ENCODE results near the gene NKX6-2.

The NKX6-2 gene

DNA sequence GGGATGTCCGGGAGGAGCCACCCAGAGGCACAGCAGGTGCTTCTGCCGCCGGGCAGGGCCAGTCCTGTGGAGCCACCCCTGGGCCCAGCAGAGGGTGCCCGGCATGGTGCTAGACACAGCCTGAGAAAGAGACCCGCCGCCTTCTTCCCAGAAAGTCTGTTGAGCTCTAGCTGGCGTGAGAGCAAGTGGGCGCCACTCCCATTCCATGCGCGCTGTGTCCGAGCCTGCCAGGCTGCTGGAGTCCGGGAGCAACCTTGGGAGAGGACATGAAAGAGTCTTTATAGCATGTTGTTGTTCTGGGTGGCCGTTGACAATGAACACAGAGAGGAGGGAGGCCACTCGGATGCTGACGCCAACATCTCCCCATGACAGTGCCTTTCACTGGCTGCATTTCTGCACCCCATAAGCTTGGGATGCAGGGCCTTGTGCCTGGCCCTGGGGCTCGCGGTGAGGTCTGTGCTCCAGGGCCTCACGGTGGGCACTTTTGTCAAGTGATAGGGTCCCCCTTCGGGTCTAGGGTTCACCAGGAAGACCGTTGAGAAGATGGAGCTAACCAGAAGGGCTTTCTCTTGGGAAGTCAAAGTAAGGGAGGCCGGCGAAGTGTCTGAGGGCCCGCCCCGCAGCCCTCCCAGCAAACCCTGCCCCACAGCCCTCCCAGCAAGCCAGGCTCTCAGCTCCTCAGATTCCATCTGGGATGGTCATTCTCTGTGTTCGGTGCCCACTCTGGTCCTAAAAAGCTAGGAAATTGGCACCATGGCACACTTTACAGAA is 47.3 kb downstream of the NKX6-2 start:
- Histone ChIP-seq H2BK120ac (ENCODE audit: low read depth, low read length) (no peak overlapping the region), H4K91ac (ENCODE audit: low read depth, low read length, poor library complexity) (no peak overlapping the region), H2AK5ac (ENCODE audit: low read depth, low read length) (no peak overlapping the region), H3K4me1 (ENCODE audit: control insufficient read depth in 2 of 2, insufficient read depth in 1 of 2, low read depth in 1 of 2, low read length in 2 of 2) (peaks cover 12 to 38% of the 10 kb centered on the region in 2 donors), H3K18ac (ENCODE audit: low read length) (peak overlapping the region; percentile 75), H3K79me1 (ENCODE audit: low read depth, low read length) (no peaks in the 10 kb centered on the region), H3K23ac (ENCODE audit: low read depth, low read length, poor library complexity) (peak overlapping the region; percentile 32), H3K4me3 (ENCODE audit: low read length in 2 of 2) (no peak overlapping the region), H4K8ac (ENCODE audit: low read depth, low read length) (no peak overlapping the region), H3K4ac (ENCODE audit: low read length) (peak overlapping the region; percentile 67), H3K36me3 (replicated peaks in 1 of 2; ENCODE audit: control insufficient read depth in 2 of 2, insufficient read depth in 2 of 2, low read length in 2 of 2) (peaks cover 0 to 3% of the 10 kb centered on the region in 2 donors), H3K14ac (ENCODE audit: low read length) (peak overlapping the region; percentile 43), H2BK5ac (ENCODE audit: low read length) (peak overlapping the region; percentile 13), H2AFZ (ENCODE audit: low read length) (no peak overlapping the region), H3K27ac (replicated peaks; ENCODE audit: low read length) (no peak overlapping the region), H2BK12ac (ENCODE audit: low read length) (peak overlapping the region; percentile 85), H3K9me3 (replicated peaks in 1 of 2; ENCODE audit: control insufficient read depth in 2 of 2, insufficient read depth in 1 of 2, low read depth in 1 of 2, low read length in 2 of 2) (peaks cover 2 to 16% of the 10 kb centered on the region in 2 donors), H3K27me3 (ENCODE audit: control insufficient read depth in 3 of 3, insufficient read depth in 3 of 3, low read depth in 1 of 3, low read length in 3 of 3) (peaks cover 0 to 28% (median 0%) of the 10 kb centered on the region in 3 experiments), H2BK15ac (ENCODE audit: low read length) (no peak overlapping the region), H3K4me2 (ENCODE audit: insufficient read depth, low read length, poor library complexity, severe bottlenecking) (no peak overlapping the region), H3K9ac (ENCODE audit: low read depth, low read length, poor library complexity) (no peak overlapping the region)
- DNase-seq (ENCODE audit: low spot score) = no peak
- WGBS, 2 donors (ENCODE audit: extremely low coverage in 2 of 2, insufficient read length in 2 of 2, insufficient replicate concordance in 1 of 2) = no CpG with 5 or more reads among the region's 25 CpGs

DNA sequence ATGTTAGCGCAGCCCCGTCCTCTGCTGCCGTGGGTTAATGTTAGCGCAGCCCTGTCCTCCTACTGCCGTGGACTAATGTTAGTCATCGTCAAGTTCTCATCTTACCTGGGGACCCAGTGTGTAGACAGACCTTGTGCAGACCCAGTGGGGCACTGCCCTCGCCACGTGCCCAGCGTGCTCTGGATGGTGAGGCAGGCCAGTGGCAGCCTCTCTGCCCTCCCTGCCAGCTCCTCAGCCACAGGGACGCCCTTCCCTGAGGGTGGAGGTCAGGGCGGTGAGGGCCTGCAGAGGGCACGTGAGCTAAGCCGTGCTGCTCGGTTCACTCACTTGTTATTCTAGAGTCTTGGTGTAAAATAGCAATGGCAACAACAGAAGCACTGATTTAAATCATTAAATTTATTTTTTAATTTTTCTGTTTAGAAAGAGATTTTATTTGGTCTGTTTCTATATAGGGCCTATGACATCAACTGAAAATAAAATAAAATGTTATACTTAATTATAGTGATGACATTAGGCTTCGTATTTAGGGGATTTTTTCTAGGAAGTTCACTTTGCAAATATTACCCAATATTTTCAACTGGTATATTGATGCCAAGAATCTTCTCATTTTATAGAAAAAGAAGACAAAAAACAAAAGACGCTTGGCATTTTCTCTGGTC is 48.4 kb downstream of the NKX6-2 start:
- Histone ChIP-seq H3K4me2 (ENCODE audit: insufficient read depth, low read length, poor library complexity, severe bottlenecking) (no peak overlapping the region), H2BK5ac (ENCODE audit: low read length) (no peak overlapping the region), H2AFZ (ENCODE audit: low read length) (no peak overlapping the region), H3K36me3 (replicated peaks in 1 of 2; ENCODE audit: control insufficient read depth in 2 of 2, insufficient read depth in 2 of 2, low read length in 2 of 2) (peaks cover 0 to 3% of the 10 kb centered on the region in 2 donors), H3K9me3 (replicated peaks in 1 of 2; ENCODE audit: control insufficient read depth in 2 of 2, insufficient read depth in 1 of 2, low read depth in 1 of 2, low read length in 2 of 2) (peaks cover 2 to 16% of the 10 kb centered on the region in 2 donors), H2BK15ac (ENCODE audit: low read length) (no peak overlapping the region), H2BK12ac (ENCODE audit: low read length) (no peak overlapping the region), H3K23ac (ENCODE audit: low read depth, low read length, poor library complexity) (peak overlapping the region; percentile 16), H2AK5ac (ENCODE audit: low read depth, low read length) (no peak overlapping the region), H3K18ac (ENCODE audit: low read length) (no peak overlapping the region), H3K27ac (replicated peaks; ENCODE audit: low read length) (no peak overlapping the region), H3K4ac (ENCODE audit: low read length) (no peak overlapping the region), H4K8ac (ENCODE audit: low read depth, low read length) (no peak overlapping the region), H3K9ac (ENCODE audit: low read depth, low read length, poor library complexity) (no peak overlapping the region), H2BK120ac (ENCODE audit: low read depth, low read length) (no peak overlapping the region), H3K4me3 (ENCODE audit: low read length in 2 of 2) (no peak overlapping the region), H3K14ac (ENCODE audit: low read length) (peak overlapping the region; percentile 90), H3K4me1 (ENCODE audit: control insufficient read depth in 2 of 2, insufficient read depth in 1 of 2, low read depth in 1 of 2, low read length in 2 of 2) (peaks cover 3 to 30% of the 10 kb centered on the region in 2 donors), H3K27me3 (ENCODE audit: control insufficient read depth in 3 of 3, insufficient read depth in 3 of 3, low read depth in 1 of 3, low read length in 3 of 3) (peaks cover 0 to 25% (median 0%) of the 10 kb centered on the region in 3 experiments), H4K91ac (ENCODE audit: low read depth, low read length, poor library complexity) (no peak overlapping the region), H3K79me1 (ENCODE audit: low read depth, low read length) (no peaks in the 10 kb centered on the region)
- WGBS, 2 donors (ENCODE audit: extremely low coverage in 2 of 2, insufficient read length in 2 of 2, insufficient replicate concordance in 1 of 2) = no CpG with 5 or more reads among the region's 16 CpGs
- DNase-seq (ENCODE audit: low spot score) = no peak

DNA sequence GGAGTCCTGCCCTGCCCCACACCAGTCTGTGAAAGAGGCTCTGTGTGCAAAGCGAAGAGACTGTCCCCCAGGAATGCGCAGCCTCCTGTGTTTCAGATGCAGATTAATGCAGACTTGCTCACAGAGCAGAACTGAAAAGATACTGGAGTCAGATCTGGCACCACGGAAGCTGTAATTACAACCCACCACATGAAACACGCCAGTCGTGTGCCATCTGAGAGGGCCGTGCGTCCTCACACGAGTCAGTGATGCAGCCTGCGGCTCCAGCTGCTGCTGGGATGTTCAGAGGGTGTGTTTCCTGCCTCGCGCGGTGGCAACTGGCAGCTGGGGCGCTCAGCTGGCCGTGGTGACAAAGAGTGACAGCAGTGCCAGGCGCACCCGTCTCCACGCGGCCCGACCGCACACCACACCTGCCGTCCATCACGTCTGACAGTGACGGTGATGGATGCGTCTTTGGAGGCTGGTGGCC is 50.0 kb downstream of the NKX6-2 start:
- no peak for DNase-seq (ENCODE audit: low spot score)
- Histone ChIP-seq H3K79me1 (ENCODE audit: low read depth, low read length) (no peaks in the 10 kb centered on the region), H3K9ac (ENCODE audit: low read depth, low read length, poor library complexity) (peak overlapping the region; percentile 12), H3K27ac (replicated peaks; ENCODE audit: low read length) (no peak overlapping the region), H2BK12ac (ENCODE audit: low read length) (no peak overlapping the region), H2BK15ac (ENCODE audit: low read length) (no peak overlapping the region), H3K18ac (ENCODE audit: low read length) (no peak overlapping the region), H3K27me3 (ENCODE audit: control insufficient read depth in 3 of 3, insufficient read depth in 3 of 3, low read depth in 1 of 3, low read length in 3 of 3) (peaks cover 0 to 11% (median 0%) of the 10 kb centered on the region in 3 experiments), H3K14ac (ENCODE audit: low read length) (peak overlapping the region; percentile 97), H2AK5ac (ENCODE audit: low read depth, low read length) (peak overlapping the region; percentile 57), H2AFZ (ENCODE audit: low read length) (no peak overlapping the region), H2BK120ac (ENCODE audit: low read depth, low read length) (no peak overlapping the region), H3K4me1 (ENCODE audit: control insufficient read depth in 2 of 2, insufficient read depth in 1 of 2, low read depth in 1 of 2, low read length in 2 of 2) (peaks cover 0 to 20% of the 10 kb centered on the region in 2 donors), H3K4me2 (ENCODE audit: insufficient read depth, low read length, poor library complexity, severe bottlenecking) (no peak overlapping the region), H2BK5ac (ENCODE audit: low read length) (no peak overlapping the region), H3K9me3 (replicated peaks in 1 of 2; ENCODE audit: control insufficient read depth in 2 of 2, insufficient read depth in 1 of 2, low read depth in 1 of 2, low read length in 2 of 2) (peaks cover 0 to 14% of the 10 kb centered on the region in 2 donors), H3K4ac (ENCODE audit: low read length) (peak overlapping the region; percentile 48), H4K8ac (ENCODE audit: low read depth, low read length) (no peak overlapping the region), H3K4me3 (ENCODE audit: low read length in 2 of 2) (no peak overlapping the region), H3K36me3 (replicated peaks in 1 of 2; ENCODE audit: control insufficient read depth in 2 of 2, insufficient read depth in 2 of 2, low read length in 2 of 2) (no peaks in the 10 kb centered on the region), H3K23ac (ENCODE audit: low read depth, low read length, poor library complexity) (no peak overlapping the region), H4K91ac (ENCODE audit: low read depth, low read length, poor library complexity) (no peak overlapping the region)
- WGBS, 2 donors (ENCODE audit: extremely low coverage in 2 of 2, insufficient read length in 2 of 2, insufficient replicate concordance in 1 of 2) = no CpG with 5 or more reads among the region's 24 CpGs

DNA sequence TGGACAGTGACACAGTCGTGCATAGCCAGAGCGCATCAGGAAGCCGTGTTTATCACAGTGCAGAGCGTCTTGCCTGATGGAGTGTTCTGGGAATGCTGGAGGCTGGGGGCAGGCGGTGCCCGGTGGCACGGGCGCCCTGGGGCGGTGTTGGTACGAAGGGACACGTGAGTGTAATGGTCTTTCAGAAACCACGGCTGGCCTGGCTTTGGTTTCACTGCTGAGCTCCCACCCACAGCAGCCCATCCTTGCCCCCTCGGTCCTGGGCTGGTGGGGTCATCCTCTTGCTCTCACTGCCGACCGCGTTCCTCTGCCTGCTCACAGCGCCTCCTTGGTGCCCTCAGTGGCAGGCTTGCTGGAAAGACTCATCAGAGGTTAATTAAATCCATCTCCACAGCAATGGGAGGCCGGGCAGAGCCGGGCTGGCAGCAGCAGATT is 50.6 kb downstream of the NKX6-2 start:
- Histone ChIP-seq H4K91ac (ENCODE audit: low read depth, low read length, poor library complexity) (no peak overlapping the region), H3K27me3 (ENCODE audit: control insufficient read depth in 3 of 3, insufficient read depth in 3 of 3, low read depth in 1 of 3, low read length in 3 of 3) (peaks cover 0 to 8% (median 0%) of the 10 kb centered on the region in 3 experiments), H2BK15ac (ENCODE audit: low read length) (no peak overlapping the region), H3K27ac (replicated peaks; ENCODE audit: low read length) (no peak overlapping the region), H3K4me1 (ENCODE audit: control insufficient read depth in 2 of 2, insufficient read depth in 1 of 2, low read depth in 1 of 2, low read length in 2 of 2) (peaks cover 0 to 20% of the 10 kb centered on the region in 2 donors), H3K18ac (ENCODE audit: low read length) (peak overlapping the region; percentile 44), H2BK12ac (ENCODE audit: low read length) (no peak overlapping the region), H3K4me2 (ENCODE audit: insufficient read depth, low read length, poor library complexity, severe bottlenecking) (no peak overlapping the region), H4K8ac (ENCODE audit: low read depth, low read length) (no peak overlapping the region), H2BK5ac (ENCODE audit: low read length) (no peak overlapping the region), H3K36me3 (replicated peaks in 1 of 2; ENCODE audit: control insufficient read depth in 2 of 2, insufficient read depth in 2 of 2, low read length in 2 of 2) (no peaks in the 10 kb centered on the region), H3K9ac (ENCODE audit: low read depth, low read length, poor library complexity) (peak overlapping the region; percentile 15), H2AK5ac (ENCODE audit: low read depth, low read length) (peak overlapping the region; percentile 15), H3K79me1 (ENCODE audit: low read depth, low read length) (no peaks in the 10 kb centered on the region), H3K14ac (ENCODE audit: low read length) (no peak overlapping the region), H3K4me3 (ENCODE audit: low read length in 2 of 2) (no peak overlapping the region), H3K23ac (ENCODE audit: low read depth, low read length, poor library complexity) (peak overlapping the region; percentile 28), H2AFZ (ENCODE audit: low read length) (no peak overlapping the region), H3K9me3 (replicated peaks in 1 of 2; ENCODE audit: control insufficient read depth in 2 of 2, insufficient read depth in 1 of 2, low read depth in 1 of 2, low read length in 2 of 2) (peaks cover 0 to 10% of the 10 kb centered on the region in 2 donors), H2BK120ac (ENCODE audit: low read depth, low read length) (no peak overlapping the region), H3K4ac (ENCODE audit: low read length) (no peak overlapping the region)
- no CpG with 5 or more reads among the region's 19 CpGs for WGBS, 2 donors (ENCODE audit: extremely low coverage in 2 of 2, insufficient read length in 2 of 2, insufficient replicate concordance in 1 of 2)
- DNase-seq (ENCODE audit: low spot score) = no peak

Data from neuronal stem cell (in vitro differentiated cells).